SK-N-SH (cell line): ENCODE data around the gene GLOD5.

ENCODE experiments used
- ELF1 ChIP-seq: IDR thresholded peaks from 2 replicates; pipeline ENCODE4 v1.4.0; 2012
- EP300 ChIP-seq, 2 experiments: IDR thresholded peaks; 2 replicates each; pipeline versions ENCODE4 v1.4.0 to v1.6.1; 2012; ENCODE audit warnings: borderline replicate concordance in 1 of 2, low read depth in 1 of 2, low read length in 1 of 2
- MXI1 ChIP-seq: IDR thresholded peaks from 2 replicates; pipeline ENCODE4 v1.6.1; 2012; ENCODE audit warnings: mild to moderate bottlenecking, low read depth, low read length, improper control_type of control experiment
- NFIC ChIP-seq: IDR thresholded peaks from 2 replicates; pipeline ENCODE4 v1.4.0; 2012; ENCODE audit warnings: borderline replicate concordance
- POLR2AphosphoS5 ChIP-seq: IDR thresholded peaks from 2 replicates; pipeline ENCODE4 v1.6.1; 2012; ENCODE audit warnings: low read depth, low read length
- RAD21 ChIP-seq: IDR thresholded peaks from 2 replicates; pipeline ENCODE4 v1.6.1; 2012; ENCODE audit warnings: mild to moderate bottlenecking, low read length
- RCOR1 ChIP-seq: fragments of 150-350 bp; IDR thresholded peaks from 2 replicates; pipeline ENCODE4 v1.6.1; 2017; ENCODE audit warnings: antibody characterized with exemption, low read length
- RFX5 ChIP-seq: IDR thresholded peaks from 2 replicates; pipeline ENCODE4 v1.6.1; 2012; ENCODE audit warnings: mild to moderate bottlenecking, improper control_type of control experiment, low read length
- TF ChIP-seq, protein P1 (sequence below): fragments of 200-600 bp; sonication (generic); IDR thresholded peaks from 2 replicates; pipeline ENCODE4 v1.6.1; 2017; ENCODE audit warnings: antibody characterized with exemption, mild to moderate bottlenecking, moderate library complexity
- TF ChIP-seq, protein P2 (sequence below): fragments of 150-350 bp; IDR thresholded peaks from 2 replicates; pipeline ENCODE4 v1.6.1; 2016; ENCODE audit warnings: mild to moderate bottlenecking, low read depth, low read length
- TF ChIP-seq, protein P3 (sequence below): IDR thresholded peaks from 2 replicates; pipeline ENCODE4; 2012
- TF ChIP-seq, protein P4 (sequence below): IDR thresholded peaks from 2 replicates; pipeline ENCODE4 v1.4.0; 2012; ENCODE audit warnings: low read depth, borderline replicate concordance
- TF ChIP-seq, protein P5 (sequence below): fragments of 150-350 bp; IDR thresholded peaks from 2 replicates; pipeline ENCODE4 v1.6.1; 2017; ENCODE audit warnings: antibody characterized with exemption, low read length, low read depth, borderline replicate concordance

DNA sequence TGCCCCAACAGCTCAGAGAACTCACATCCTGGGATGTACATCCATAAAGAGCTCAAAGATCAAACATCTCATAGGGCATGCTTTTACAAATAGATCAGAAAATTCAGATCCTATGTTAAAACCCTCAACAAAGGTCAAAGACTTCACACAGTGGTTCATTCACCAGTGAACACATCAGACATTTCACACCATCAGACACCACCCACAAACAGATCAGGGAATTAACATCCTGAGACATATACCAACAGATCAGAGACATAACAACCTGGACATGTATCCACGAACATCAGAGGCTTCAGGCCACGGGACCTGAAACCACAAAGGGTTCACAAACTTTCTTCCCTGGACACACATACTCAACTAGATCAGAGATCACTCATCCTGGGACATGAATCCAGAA lies 41.6 kb upstream of the GLOD5 start:
- TF ChIP-seq, protein P1, sequence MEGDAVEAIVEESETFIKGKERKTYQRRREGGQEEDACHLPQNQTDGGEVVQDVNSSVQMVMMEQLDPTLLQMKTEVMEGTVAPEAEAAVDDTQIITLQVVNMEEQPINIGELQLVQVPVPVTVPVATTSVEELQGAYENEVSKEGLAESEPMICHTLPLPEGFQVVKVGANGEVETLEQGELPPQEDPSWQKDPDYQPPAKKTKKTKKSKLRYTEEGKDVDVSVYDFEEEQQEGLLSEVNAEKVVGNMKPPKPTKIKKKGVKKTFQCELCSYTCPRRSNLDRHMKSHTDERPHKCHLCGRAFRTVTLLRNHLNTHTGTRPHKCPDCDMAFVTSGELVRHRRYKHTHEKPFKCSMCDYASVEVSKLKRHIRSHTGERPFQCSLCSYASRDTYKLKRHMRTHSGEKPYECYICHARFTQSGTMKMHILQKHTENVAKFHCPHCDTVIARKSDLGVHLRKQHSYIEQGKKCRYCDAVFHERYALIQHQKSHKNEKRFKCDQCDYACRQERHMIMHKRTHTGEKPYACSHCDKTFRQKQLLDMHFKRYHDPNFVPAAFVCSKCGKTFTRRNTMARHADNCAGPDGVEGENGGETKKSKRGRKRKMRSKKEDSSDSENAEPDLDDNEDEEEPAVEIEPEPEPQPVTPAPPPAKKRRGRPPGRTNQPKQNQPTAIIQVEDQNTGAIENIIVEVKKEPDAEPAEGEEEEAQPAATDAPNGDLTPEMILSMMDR = no peak
- TF ChIP-seq, protein P2, sequence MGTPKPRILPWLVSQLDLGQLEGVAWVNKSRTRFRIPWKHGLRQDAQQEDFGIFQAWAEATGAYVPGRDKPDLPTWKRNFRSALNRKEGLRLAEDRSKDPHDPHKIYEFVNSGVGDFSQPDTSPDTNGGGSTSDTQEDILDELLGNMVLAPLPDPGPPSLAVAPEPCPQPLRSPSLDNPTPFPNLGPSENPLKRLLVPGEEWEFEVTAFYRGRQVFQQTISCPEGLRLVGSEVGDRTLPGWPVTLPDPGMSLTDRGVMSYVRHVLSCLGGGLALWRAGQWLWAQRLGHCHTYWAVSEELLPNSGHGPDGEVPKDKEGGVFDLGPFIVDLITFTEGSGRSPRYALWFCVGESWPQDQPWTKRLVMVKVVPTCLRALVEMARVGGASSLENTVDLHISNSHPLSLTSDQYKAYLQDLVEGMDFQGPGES = no peak
- TF ChIP-seq ELF1 (no peak), RAD21 (no peak), MXI1 (no peak), NFIC (no peak), POLR2AphosphoS5 (no peak), RCOR1 (no peak), EP300 (IDR thresholded peaks at IDR 0.05; ENCODE audit: borderline replicate concordance in 1 of 2, low read depth in 1 of 2, low read length in 1 of 2) (no peak), RFX5 (no peak)
- TF ChIP-seq, protein P3, sequence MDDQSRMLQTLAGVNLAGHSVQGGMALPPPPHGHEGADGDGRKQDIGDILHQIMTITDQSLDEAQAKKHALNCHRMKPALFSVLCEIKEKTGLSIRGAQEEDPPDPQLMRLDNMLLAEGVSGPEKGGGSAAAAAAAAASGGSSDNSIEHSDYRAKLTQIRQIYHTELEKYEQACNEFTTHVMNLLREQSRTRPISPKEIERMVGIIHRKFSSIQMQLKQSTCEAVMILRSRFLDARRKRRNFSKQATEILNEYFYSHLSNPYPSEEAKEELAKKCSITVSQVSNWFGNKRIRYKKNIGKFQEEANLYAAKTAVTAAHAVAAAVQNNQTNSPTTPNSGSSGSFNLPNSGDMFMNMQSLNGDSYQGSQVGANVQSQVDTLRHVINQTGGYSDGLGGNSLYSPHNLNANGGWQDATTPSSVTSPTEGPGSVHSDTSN = no peak
- TF ChIP-seq, protein P4, sequence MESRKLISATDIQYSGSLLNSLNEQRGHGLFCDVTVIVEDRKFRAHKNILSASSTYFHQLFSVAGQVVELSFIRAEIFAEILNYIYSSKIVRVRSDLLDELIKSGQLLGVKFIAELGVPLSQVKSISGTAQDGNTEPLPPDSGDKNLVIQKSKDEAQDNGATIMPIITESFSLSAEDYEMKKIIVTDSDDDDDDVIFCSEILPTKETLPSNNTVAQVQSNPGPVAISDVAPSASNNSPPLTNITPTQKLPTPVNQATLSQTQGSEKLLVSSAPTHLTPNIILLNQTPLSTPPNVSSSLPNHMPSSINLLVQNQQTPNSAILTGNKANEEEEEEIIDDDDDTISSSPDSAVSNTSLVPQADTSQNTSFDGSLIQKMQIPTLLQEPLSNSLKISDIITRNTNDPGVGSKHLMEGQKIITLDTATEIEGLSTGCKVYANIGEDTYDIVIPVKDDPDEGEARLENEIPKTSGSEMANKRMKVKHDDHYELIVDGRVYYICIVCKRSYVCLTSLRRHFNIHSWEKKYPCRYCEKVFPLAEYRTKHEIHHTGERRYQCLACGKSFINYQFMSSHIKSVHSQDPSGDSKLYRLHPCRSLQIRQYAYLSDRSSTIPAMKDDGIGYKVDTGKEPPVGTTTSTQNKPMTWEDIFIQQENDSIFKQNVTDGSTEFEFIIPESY = no peak
- TF ChIP-seq, protein P5, sequence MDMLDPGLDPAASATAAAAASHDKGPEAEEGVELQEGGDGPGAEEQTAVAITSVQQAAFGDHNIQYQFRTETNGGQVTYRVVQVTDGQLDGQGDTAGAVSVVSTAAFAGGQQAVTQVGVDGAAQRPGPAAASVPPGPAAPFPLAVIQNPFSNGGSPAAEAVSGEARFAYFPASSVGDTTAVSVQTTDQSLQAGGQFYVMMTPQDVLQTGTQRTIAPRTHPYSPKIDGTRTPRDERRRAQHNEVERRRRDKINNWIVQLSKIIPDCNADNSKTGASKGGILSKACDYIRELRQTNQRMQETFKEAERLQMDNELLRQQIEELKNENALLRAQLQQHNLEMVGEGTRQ = no peak
